NT2/D1 (cell line): Measurements from ENCODE around the gene RPAIN.

Source experiments
- SUZ12 ChIP-seq: IDR thresholded peaks from 2 replicates; pipeline ENCODE4 v1.6.1; 2011; ENCODE audit not compliant: insufficient read length, insufficient read depth; ENCODE audit errors: extremely low read depth
- YY1 ChIP-seq: IDR thresholded peaks from 2 replicates; pipeline ENCODE4 v1.6.1; 2011; ENCODE audit not compliant: insufficient read length, insufficient read depth
- ZNF274 ChIP-seq: IDR thresholded peaks from 2 replicates; pipeline ENCODE4 v1.6.1; 2011; ENCODE audit warnings: mild to moderate bottlenecking, low read depth, low read length

- TF ChIP-seq SUZ12 (no peak), YY1 (no peak), ZNF274 (no peak)
Observed at GRCh38 chr17:5418858-5419355, 1.1 kb upstream of the RPAIN start.
